Measurements from ENCODE around the gene C2orf66. TPM values are rescaled to one million over a fixed set of nuclear protein-coding genes. Genes with fewer than 3 reads are reported as not detected.

C2orf66 gene
- total RNA-seq, 1 donor = 0.36 TPM

Small RNA genes within 50 kb of the gene (small RNA-seq; reads per million reads assigned to genes)
- gene AC012486.1 = not detected

Other genes with a start within 250 kb of the C2orf66 start
- gene HECW2, start 215.8 kb downstream of the C2orf66 start, total RNA-seq = 26.1 and 69.8 TPM in 2 replicates
- 5.8 and 8.5 TPM in 2 replicates for gene CCDC150, start 169.6 kb downstream of the C2orf66 start, total RNA-seq
- 43.0 and 46.3 TPM in 2 replicates for gene GTF3C3, start 9.7 kb downstream of the C2orf66 start, total RNA-seq
- gene PGAP1, start 117.4 kb upstream of the C2orf66 start, total RNA-seq = 7.2 and 9.1 TPM in 2 replicates

All from osteoblast (primary cell).